ENCODE measurements around the gene TCF7L1. TPM values are rescaled to one million over a fixed set of nuclear protein-coding genes. Genes with fewer than 3 reads are reported as not detected.
A peak's percentile ranks its signal among the peaks of the same experiment; 100 is the strongest.

Gene TCF7L1
- total and polyA plus RNA-seq, 3 experiments from 2014 or later: 0.07 TPM; not detected in 2

DNA sequence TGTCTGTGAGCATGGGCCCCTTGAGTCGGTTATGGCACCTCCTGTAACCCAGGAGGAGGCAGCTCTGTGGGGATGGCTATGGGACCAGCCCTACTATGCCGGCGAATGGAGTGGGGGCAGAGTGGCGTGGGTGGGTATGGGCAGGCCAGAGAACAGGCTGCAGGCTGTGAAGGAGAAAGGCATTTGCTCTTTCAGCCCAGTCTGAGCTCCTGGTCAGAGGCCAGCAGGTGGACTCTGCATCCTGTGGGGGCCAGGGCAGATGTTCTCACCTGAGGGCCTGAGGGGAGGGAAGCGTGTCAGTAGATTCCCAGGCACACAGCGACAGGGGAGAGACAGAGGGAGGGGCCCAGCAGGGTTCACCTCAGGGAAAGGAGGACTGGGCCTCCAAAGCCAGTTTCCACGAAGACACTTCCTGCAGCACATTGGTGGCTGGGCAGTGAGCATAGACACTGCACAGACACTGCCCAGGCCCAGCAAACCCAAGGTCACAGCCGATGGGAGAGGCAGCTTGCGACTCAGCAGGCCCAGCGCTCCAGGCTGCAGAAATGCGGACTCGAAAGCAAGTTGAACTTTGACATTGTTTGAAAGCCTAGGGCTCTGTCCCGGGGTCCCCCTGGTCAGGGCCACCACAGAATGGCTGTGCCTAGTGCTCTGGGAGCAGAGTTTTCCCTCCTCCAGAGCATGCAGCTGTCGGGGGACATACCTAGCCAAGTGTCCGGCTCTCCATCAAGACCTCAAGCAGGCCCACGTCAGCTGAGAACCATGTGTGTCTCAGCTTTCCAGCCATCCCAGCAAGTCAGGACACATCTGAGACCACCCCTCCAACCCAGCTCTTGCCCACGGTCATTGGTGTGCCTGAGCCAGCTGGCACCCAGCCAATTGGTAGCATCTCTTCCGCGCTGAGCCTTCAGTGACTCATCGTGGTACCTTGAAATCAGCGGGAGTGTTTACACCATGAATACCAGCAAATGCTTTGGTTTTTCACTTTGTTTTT lies 140.8 kb downstream of the TCF7L1 start:
- no peak for DNase-seq
- Mint-ChIP-seq H3K27me3 (peaks cover 20 to 47% of the 10 kb centered on the region in 2 donors), H3K4me3 (no peak overlapping the region), H3K36me3 (no peaks in the 10 kb centered on the region), H3K9me3 (no peaks in the 10 kb centered on the region), H3K27ac (peak overlapping the region in 1 of 8 donors; percentile 58), H3K4me1 (no peaks in the 10 kb centered on the region)
- POLR2A ChIA-PET: no interaction called here
- Histone ChIP-seq H3K4me1 (ENCODE audit: insufficient read depth, low read length) (no peaks in the 10 kb centered on the region), H3K36me3 (ENCODE audit: insufficient read depth, low read length) (no peaks in the 10 kb centered on the region), H3K27ac (ENCODE audit: low read depth, low read length) (no peak overlapping the region), H3K4me3 (ENCODE audit: low read length) (no peak overlapping the region), H3K9me3 (ENCODE audit: low read length) (no peaks in the 10 kb centered on the region), H3K27me3 (ENCODE audit: insufficient read depth, low read length, poor library complexity, severe bottlenecking) (no peaks in the 10 kb centered on the region)
- CTCF ChIA-PET: interaction anchor here (11.4 to 12.5 kb wide), 2 partner anchors 13 to 24 kb away, joined by 128 to 130 read pairs; no protein-coding TSS in a partner anchor

DNA sequence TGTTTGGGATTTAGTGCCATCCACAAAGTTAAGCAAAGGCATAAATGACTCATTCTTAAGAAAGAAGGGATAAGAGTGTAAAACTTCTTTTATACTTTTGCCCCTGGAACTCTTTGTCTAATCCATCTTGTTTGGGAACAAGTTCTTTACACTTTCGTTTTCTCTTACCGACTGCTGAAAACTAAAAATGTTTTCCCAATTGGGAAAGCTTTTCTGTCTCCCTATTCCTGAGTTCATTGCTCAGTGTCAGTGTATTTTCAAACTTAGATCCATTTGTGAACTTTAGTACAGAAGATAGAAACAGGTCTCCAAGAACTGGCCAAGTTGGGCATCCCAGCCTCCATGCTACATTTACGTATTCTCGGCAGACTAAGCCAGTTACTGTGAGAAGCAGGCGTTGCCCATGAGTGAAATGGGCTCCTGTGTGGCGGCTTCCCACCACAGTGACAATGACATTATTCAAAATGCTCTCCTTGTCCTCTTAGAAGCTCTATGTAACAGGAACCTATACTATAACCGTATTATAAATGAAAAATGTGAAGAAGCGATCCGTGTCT lies 142.9 kb downstream of the TCF7L1 start:
- Histone ChIP-seq H3K4me3 (ENCODE audit: low read length) (no peak overlapping the region), H3K27me3 (ENCODE audit: insufficient read depth, low read length, poor library complexity, severe bottlenecking) (no peaks in the 10 kb centered on the region), H3K4me1 (ENCODE audit: insufficient read depth, low read length) (no peaks in the 10 kb centered on the region), H3K27ac (ENCODE audit: low read depth, low read length) (no peak overlapping the region), H3K9me3 (ENCODE audit: low read length) (no peaks in the 10 kb centered on the region), H3K36me3 (ENCODE audit: insufficient read depth, low read length) (no peaks in the 10 kb centered on the region)
- H3K27me3 Mint-ChIP-seq: peaks cover 13 to 40% of the 10 kb centered on the region in 2 donors
- ChIA-PET CTCF (interaction anchor here (1.5 to 1.7 kb wide), 2 partner anchors 9 to 10 kb away, joined by 5 read pairs; no protein-coding TSS in a partner anchor), POLR2A (no interaction called here)
- DNase-seq: no peak
- peak overlapping the region in 1 of 8 donors; percentile 1 for H3K27ac Mint-ChIP-seq
- H3K9me3 Mint-ChIP-seq: no peaks in the 10 kb centered on the region
- H3K36me3 Mint-ChIP-seq: peaks cover 0 to 2% (median 0%) of the 10 kb centered on the region in 3 donors
- H3K4me3 Mint-ChIP-seq: no peak overlapping the region
- no peaks in the 10 kb centered on the region for H3K4me1 Mint-ChIP-seq

DNA sequence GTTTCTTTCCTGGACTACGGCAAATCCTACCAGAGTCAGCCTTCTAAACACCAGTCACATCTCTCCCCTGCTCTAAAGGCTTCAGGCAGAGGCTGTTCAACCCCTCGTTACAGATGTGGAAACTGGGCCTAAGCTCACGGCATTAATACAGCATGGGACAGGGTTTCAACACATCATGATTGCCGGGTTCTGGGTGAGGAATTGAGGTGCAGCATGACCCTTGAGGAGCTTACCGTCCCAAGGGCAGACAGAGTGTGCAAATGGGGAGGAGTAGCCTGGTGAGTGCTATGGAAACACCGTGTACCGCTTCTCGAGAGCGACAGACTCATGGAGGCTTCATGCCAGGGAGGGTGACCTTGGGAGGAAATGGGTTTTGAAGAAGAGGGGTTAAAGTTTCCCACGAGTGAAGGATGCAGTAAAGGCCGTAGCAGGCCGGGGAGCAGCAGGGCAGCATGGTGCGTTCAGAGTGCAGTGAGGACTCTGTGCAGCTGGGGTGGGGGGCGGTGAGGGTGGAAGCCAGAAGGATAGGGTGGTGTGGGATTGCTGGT lies 143.5 kb downstream of the TCF7L1 start:
- no peak overlapping the region for H3K27ac ChIP-seq (ENCODE audit: low read depth, low read length)
- H3K4me1 ChIP-seq (ENCODE audit: insufficient read depth, low read length): no peaks in the 10 kb centered on the region
- H3K9me3 Mint-ChIP-seq: no peaks in the 10 kb centered on the region
- peaks cover 10 to 34% of the 10 kb centered on the region in 2 donors for H3K27me3 Mint-ChIP-seq
- H3K27ac Mint-ChIP-seq: no peak overlapping the region
- H3K4me1 Mint-ChIP-seq: no peaks in the 10 kb centered on the region
- POLR2A ChIA-PET: no interaction called here
- H3K27me3 ChIP-seq (ENCODE audit: insufficient read depth, low read length, poor library complexity, severe bottlenecking): no peaks in the 10 kb centered on the region
- no peak for DNase-seq
- CTCF ChIA-PET: interaction anchor here (1.5 to 1.7 kb wide), 2 partner anchors 9 to 10 kb away, joined by 5 read pairs; no protein-coding TSS in a partner anchor
- peaks cover 0 to 2% (median 0%) of the 10 kb centered on the region in 3 donors for H3K36me3 Mint-ChIP-seq
- no peaks in the 10 kb centered on the region for H3K9me3 ChIP-seq (ENCODE audit: low read length)
- no peak overlapping the region for H3K4me3 ChIP-seq (ENCODE audit: low read length)
- H3K4me3 Mint-ChIP-seq: no peak overlapping the region
- H3K36me3 ChIP-seq (ENCODE audit: insufficient read depth, low read length): no peaks in the 10 kb centered on the region

DNA sequence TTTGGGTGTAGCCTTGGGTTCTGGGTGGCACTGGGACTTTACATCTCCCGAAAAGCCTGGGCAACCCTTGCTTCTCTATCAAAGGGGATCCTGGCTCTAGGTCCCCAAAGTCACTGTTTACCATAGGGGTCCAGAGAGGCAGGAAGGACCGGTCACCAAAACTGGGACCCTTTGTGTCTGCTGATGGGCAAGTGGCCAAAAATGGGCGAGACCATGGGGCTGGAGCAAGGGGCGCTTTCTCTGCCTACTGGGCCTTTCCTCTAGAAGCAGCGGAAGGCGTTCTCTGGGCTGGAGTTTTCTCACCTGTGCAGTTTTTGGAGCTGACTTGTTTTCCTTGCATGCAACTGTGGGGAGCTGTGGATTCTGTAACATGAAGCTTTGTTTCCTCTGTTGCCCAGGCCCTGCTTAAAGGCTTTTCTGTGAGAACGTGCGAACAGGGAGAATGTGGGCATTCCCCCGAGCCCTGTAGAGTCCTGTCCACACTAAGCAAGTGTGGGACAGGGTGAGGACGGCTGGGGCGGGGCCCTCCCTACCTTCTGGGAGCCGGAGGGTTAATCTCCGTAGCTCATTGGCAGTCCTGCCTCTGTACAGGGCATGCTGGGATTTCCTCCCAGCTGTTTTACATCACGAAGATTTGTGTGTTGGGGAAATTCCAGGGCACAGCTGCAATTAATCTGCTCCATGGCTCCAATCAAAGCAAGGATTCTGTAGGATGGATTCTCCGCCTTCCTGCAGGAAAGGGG lies 144.4 kb downstream of the TCF7L1 start:
- ChIA-PET POLR2A (no interaction called here), CTCF (interaction anchor here (0.9 to 1.0 kb wide), 2 partner anchors 11 to 21 kb away, joined by 4 read pairs; no protein-coding TSS in a partner anchor)
- no peaks in the 10 kb centered on the region for H3K27me3 ChIP-seq (ENCODE audit: insufficient read depth, low read length, poor library complexity, severe bottlenecking)
- H3K27ac ChIP-seq (ENCODE audit: low read depth, low read length): no peak overlapping the region
- peaks cover 0 to 2% (median 0%) of the 10 kb centered on the region in 3 donors for H3K36me3 Mint-ChIP-seq
- no peaks in the 10 kb centered on the region for H3K9me3 Mint-ChIP-seq
- H3K9me3 ChIP-seq (ENCODE audit: low read length): no peaks in the 10 kb centered on the region
- H3K27me3 Mint-ChIP-seq: peaks cover 10 to 27% of the 10 kb centered on the region in 2 donors
- no peaks in the 10 kb centered on the region for H3K4me1 Mint-ChIP-seq
- no peak overlapping the region for H3K4me3 ChIP-seq (ENCODE audit: low read length)
- no peaks in the 10 kb centered on the region for H3K36me3 ChIP-seq (ENCODE audit: insufficient read depth, low read length)
- H3K4me3 Mint-ChIP-seq: no peak overlapping the region
- DNase-seq: no peak
- no peaks in the 10 kb centered on the region for H3K4me1 ChIP-seq (ENCODE audit: insufficient read depth, low read length)
- H3K27ac Mint-ChIP-seq: peak overlapping the region in 1 of 8 donors; percentile 47

DNA sequence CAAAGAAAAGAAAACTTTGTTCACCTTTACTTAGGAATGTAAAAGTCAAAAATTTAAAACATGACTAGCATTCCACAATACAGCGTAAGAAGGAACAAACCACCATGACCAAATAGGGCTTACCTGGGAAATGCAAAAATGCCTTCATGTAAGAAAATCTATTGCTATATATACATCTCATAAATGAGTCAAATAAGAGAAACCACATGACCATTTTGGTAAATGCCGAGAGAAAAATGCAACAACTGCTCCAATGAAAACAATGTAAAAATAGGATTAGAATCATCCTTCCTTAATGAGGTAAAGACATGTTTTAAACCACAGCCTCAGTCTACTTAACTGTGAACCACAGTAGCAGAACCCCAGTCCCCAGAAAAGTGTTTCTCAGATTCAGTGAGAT lies 145.2 kb downstream of the TCF7L1 start:
- Mint-ChIP-seq H3K4me1 (no peaks in the 10 kb centered on the region), H3K9me3 (no peaks in the 10 kb centered on the region), H3K27ac (peak overlapping the region in 1 of 8 donors; percentile 47), H3K36me3 (peaks cover 0 to 2% (median 0%) of the 10 kb centered on the region in 3 donors), H3K4me3 (no peak overlapping the region), H3K27me3 (peaks cover 7 to 21% of the 10 kb centered on the region in 2 donors)
- H3K9me3 ChIP-seq (ENCODE audit: low read length): no peaks in the 10 kb centered on the region
- H3K27me3 ChIP-seq (ENCODE audit: insufficient read depth, low read length, poor library complexity, severe bottlenecking): no peaks in the 10 kb centered on the region
- ChIA-PET CTCF (interaction anchor here (0.9 kb wide), 1 partner anchor 20 kb away, joined by 4 read pairs; no protein-coding TSS in a partner anchor), POLR2A (no interaction called here)
- DNase-seq: no peak
- no peak overlapping the region for H3K27ac ChIP-seq (ENCODE audit: low read depth, low read length)
- H3K4me1 ChIP-seq (ENCODE audit: insufficient read depth, low read length): no peaks in the 10 kb centered on the region
- H3K4me3 ChIP-seq (ENCODE audit: low read length): no peak overlapping the region
- H3K36me3 ChIP-seq (ENCODE audit: insufficient read depth, low read length): no peaks in the 10 kb centered on the region

DNA sequence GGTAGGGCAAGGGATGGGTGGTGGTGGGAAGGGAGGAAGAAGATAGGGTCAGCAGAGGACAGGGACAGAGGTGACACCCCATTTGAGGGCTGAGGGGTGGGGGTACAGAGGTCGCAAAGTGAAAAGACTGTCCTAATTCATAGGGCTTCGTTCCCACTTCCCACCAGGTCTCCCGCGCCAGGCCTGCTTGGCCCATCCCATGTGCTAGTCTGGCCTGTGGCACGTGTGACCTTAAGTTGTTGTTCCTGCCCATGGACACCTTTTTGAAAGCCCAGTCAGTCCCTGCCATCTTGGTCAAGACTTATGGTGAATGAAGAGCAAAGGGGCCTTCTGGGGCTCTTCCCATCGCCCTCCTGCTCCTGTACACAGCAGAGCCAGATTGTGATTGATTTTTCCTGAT lies 148.4 kb downstream of the TCF7L1 start:
- H3K9me3 ChIP-seq (ENCODE audit: low read length): no peaks in the 10 kb centered on the region
- Mint-ChIP-seq H3K9me3 (no peaks in the 10 kb centered on the region), H3K27ac (no peak overlapping the region), H3K27me3 (peaks cover 2 to 7% of the 10 kb centered on the region in 2 donors), H3K4me1 (peaks cover 0 to 4% (median 3%) of the 10 kb centered on the region in 3 donors), H3K4me3 (no peak overlapping the region), H3K36me3 (peaks cover 0 to 2% (median 0%) of the 10 kb centered on the region in 3 donors)
- no peaks in the 10 kb centered on the region for H3K36me3 ChIP-seq (ENCODE audit: insufficient read depth, low read length)
- no peak for DNase-seq
- CTCF ChIA-PET: interaction anchor here (0.5 to 11.8 kb wide), 4 partner anchors 12 to 422 kb away, joined by 3 to 130 read pairs (median 22); no protein-coding TSS in a partner anchor
- no peak overlapping the region for H3K27ac ChIP-seq (ENCODE audit: low read depth, low read length)
- no peak overlapping the region for H3K4me3 ChIP-seq (ENCODE audit: low read length)
- POLR2A ChIA-PET: no interaction called here
- H3K27me3 ChIP-seq (ENCODE audit: insufficient read depth, low read length, poor library complexity, severe bottlenecking): no peaks in the 10 kb centered on the region
- H3K4me1 ChIP-seq (ENCODE audit: insufficient read depth, low read length): no peaks in the 10 kb centered on the region

DNA sequence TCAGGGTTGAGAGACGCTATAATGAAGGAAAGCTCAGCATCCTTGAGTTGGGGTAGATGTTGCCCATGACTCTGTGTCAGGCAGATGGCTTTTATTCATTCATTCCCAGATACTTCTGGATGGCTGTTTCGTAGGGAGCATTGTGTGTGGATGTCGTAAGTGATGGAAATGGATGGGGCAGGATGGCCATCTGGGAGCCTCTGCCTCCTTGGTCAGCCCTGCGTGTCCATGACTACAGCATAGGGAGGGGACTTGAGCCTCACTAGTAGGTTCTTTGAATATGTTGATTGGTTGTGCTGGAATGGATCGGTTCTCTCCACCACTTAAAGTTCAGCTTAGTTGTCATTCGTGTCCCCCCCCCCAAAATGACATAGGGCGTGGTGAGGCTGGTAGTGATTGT lies 149.7 kb downstream of the TCF7L1 start:
- no peak for DNase-seq
- Histone ChIP-seq H3K9me3 (ENCODE audit: low read length) (no peaks in the 10 kb centered on the region), H3K27ac (ENCODE audit: low read depth, low read length) (no peak overlapping the region), H3K36me3 (ENCODE audit: insufficient read depth, low read length) (no peaks in the 10 kb centered on the region), H3K27me3 (ENCODE audit: insufficient read depth, low read length, poor library complexity, severe bottlenecking) (no peaks in the 10 kb centered on the region), H3K4me1 (ENCODE audit: insufficient read depth, low read length) (no peaks in the 10 kb centered on the region), H3K4me3 (ENCODE audit: low read length) (no peak overlapping the region)
- Mint-ChIP-seq H3K27ac (no peak overlapping the region), H3K27me3 (peaks cover 2 to 4% of the 10 kb centered on the region in 2 donors), H3K4me3 (no peak overlapping the region), H3K36me3 (peaks cover 0 to 2% (median 0%) of the 10 kb centered on the region in 3 donors), H3K4me1 (peaks cover 5 to 10% (median 7%) of the 10 kb centered on the region in 3 donors), H3K9me3 (no peaks in the 10 kb centered on the region)
- POLR2A ChIA-PET: no interaction called here
- CTCF ChIA-PET: interaction anchor here (5.0 to 11.8 kb wide), 2 partner anchors 14 to 16 kb away, joined by 40 to 130 read pairs; no protein-coding TSS in a partner anchor
